SK-N-SH (cell line): ENCODE results near the gene KLHDC3. TPM values are rescaled to one million over a fixed set of nuclear protein-coding genes. Genes with fewer than 3 reads are reported as not detected.

ENCODE experiments used
- CTCF ChIA-PET: fragments of 300-600, 350-600 bp; formaldehyde crosslinking; extraction: SDS; loops from one replicate; lab custom pipeline; 2021; lab: Yijun Ruan, JAX
- POLR2A ChIA-PET: fragments of 350-600 bp; sonication (Branson Sonifier 250); formaldehyde crosslinking; extraction: SDS; loops from one replicate; lab custom pipeline; 2020; ENCODE audit warnings: antibody characterized with exemption, inconsistent platforms; lab: Yijun Ruan, JAX
- DNase-seq: peaks from one replicate; pipeline ENCODE4 v3.0.0; 2012
- H2AFZ ChIP-seq: fragments of 200-600 bp; sonication (generic); 2 replicates; pipeline ENCODE4 v1.8.1; 2016; ENCODE audit warnings: antibody characterized with exemption, mild to moderate bottlenecking, low read depth
- H3F3A ChIP-seq: fragments of 200-600 bp; sonication (generic); replicated peaks from 2 replicates; pipeline ENCODE3; 2016; ENCODE audit warnings: antibody characterized with exemption, mild to moderate bottlenecking; ENCODE audit not compliant: insufficient read depth
- H3K27ac ChIP-seq, 2 experiments: fragments of 200-500 bp in 1 of 2; fragments of 200-600 bp in 1 of 2; sonication (Bioruptor generic) in 1 of 2; sonication (generic), shearing (Covaris generic) in 1 of 2; 2 replicates each; pipeline versions ENCODE4 v1.5.1 to v1.6.1; 2014 to 2016; ENCODE audit warnings: low read depth in 2 of 2, inconsistent platforms in 1 of 2, low read length in 1 of 2, mild to moderate bottlenecking in 1 of 2, mixed read lengths in 1 of 2
- H3K27me3 ChIP-seq: fragments of 200-600 bp; sonication (generic), shearing (Covaris generic); 2 replicates; pipeline ENCODE4 v1.6.1; 2016; ENCODE audit warnings: mixed run types; ENCODE audit not compliant: insufficient read depth
- H3K36me3 ChIP-seq, 2 experiments: fragments of 200-500 bp in 1 of 2; fragments of 200-600 bp in 1 of 2; sonication (Bioruptor generic) in 1 of 2; sonication (generic) in 1 of 2; replicated peaks in 1 of 2; 2 replicates each; pipeline versions ENCODE3 to v1.5.1; 2014 to 2016; ENCODE audit warnings: low read length in 1 of 2, mild to moderate bottlenecking in 1 of 2; ENCODE audit not compliant: insufficient read depth in 2 of 2, control insufficient read depth in 1 of 2
- H3K4me1 ChIP-seq, 2 experiments: fragments of 200-500 bp in 1 of 2; fragments of 200-600 bp in 1 of 2; sonication (Bioruptor generic) in 1 of 2; sonication (generic), shearing (Covaris generic) in 1 of 2; 2 replicates each; pipeline versions ENCODE4 v1.5.1 to v1.6.1; 2014 to 2016; ENCODE audit warnings: low read depth in 1 of 2, low read length in 1 of 2, mixed run types in 1 of 2; ENCODE audit not compliant: insufficient read depth in 2 of 2, control insufficient read depth in 1 of 2
- H3K4me2 ChIP-seq: fragments of 200-600 bp; sonication (generic), shearing (Covaris generic); 2 replicates; pipeline ENCODE4 v1.6.1; 2017; ENCODE audit warnings: mixed run types
- H3K4me3 ChIP-seq, 2 experiments: fragments of 200-500 bp in 1 of 2; fragments of 200-600 bp in 1 of 2; sonication (Bioruptor generic) in 1 of 2; sonication (generic), shearing (Covaris generic) in 1 of 2; 2 replicates each; pipeline versions ENCODE4 v1.5.1 to v1.8.1; 2014 to 2016; ENCODE audit warnings: low read depth in 2 of 2, inconsistent platforms in 1 of 2, low read length in 1 of 2, mild to moderate bottlenecking in 1 of 2, mixed read lengths in 1 of 2, moderate library complexity in 1 of 2
- H3K79me2 ChIP-seq: fragments of 200-600 bp; sonication (generic); 2 replicates; pipeline ENCODE4 v1.8.1; 2017; ENCODE audit warnings: mild to moderate bottlenecking; ENCODE audit not compliant: insufficient read depth
- H3K9ac ChIP-seq: fragments of 200-600 bp; sonication (generic); 2 replicates; pipeline ENCODE4 v1.6.1; 2017; ENCODE audit warnings: mixed run types
- H3K9me2 ChIP-seq: fragments of 200-600 bp; sonication (generic); 2 replicates; pipeline ENCODE4 v1.6.1; 2017; ENCODE audit warnings: mixed run types
- H3K9me3 ChIP-seq: fragments of 200-600 bp; sonication (generic); 2 replicates; pipeline ENCODE4 v1.6.1; 2017; ENCODE audit warnings: mixed run types, mild to moderate bottlenecking, moderate library complexity
- H4K20me1 ChIP-seq: fragments of 200-600 bp; sonication (generic); 2 replicates; pipeline ENCODE4 v1.6.1; 2017; ENCODE audit warnings: mild to moderate bottlenecking, mixed run types; ENCODE audit not compliant: insufficient read depth
- CHD2 ChIP-seq: fragments of 150-350 bp; IDR thresholded peaks from 2 replicates; pipeline ENCODE4 v1.6.1; 2018; ENCODE audit warnings: low read length; ENCODE audit not compliant: partially characterized antibody
- EZH2phosphoT487 ChIP-seq: fragments of 200-600 bp; sonication (generic); IDR thresholded peaks from 2 replicates; pipeline ENCODE4 v1.6.1; 2017; ENCODE audit warnings: low read depth, mixed run types, mild to moderate bottlenecking, antibody characterized with exemption, moderate library complexity, borderline replicate concordance
- FOSL2 ChIP-seq: IDR thresholded peaks from 2 replicates; pipeline ENCODE4 v1.4.0; 2012; ENCODE audit warnings: low read depth, mild to moderate bottlenecking, moderate library complexity, borderline replicate concordance
- FOXM1 ChIP-seq: IDR thresholded peaks from 2 replicates; pipeline ENCODE4 v1.4.0; 2012; ENCODE audit warnings: low read depth, mild to moderate bottlenecking
- NFIC ChIP-seq: IDR thresholded peaks from 2 replicates; pipeline ENCODE4 v1.4.0; 2012; ENCODE audit warnings: borderline replicate concordance
- NRF1 ChIP-seq: IDR thresholded peaks from 2 replicates; pipeline ENCODE4 v1.6.1; 2012; ENCODE audit warnings: low read depth, mild to moderate bottlenecking, low read length
- POLR2AphosphoS5 ChIP-seq: IDR thresholded peaks from 2 replicates; pipeline ENCODE4 v1.6.1; 2012; ENCODE audit warnings: low read depth, low read length
- RAD21 ChIP-seq: IDR thresholded peaks from 2 replicates; pipeline ENCODE4 v1.6.1; 2012; ENCODE audit warnings: mild to moderate bottlenecking, low read length
- RFX5 ChIP-seq: IDR thresholded peaks from 2 replicates; pipeline ENCODE4 v1.6.1; 2012; ENCODE audit warnings: mild to moderate bottlenecking, improper control_type of control experiment, low read length
- YY1 ChIP-seq: IDR thresholded peaks from 2 replicates; pipeline ENCODE4 v1.4.0; 2012; ENCODE audit warnings: low read depth, mild to moderate bottlenecking
- WGBS: methylation state at CpG from one replicate; pipeline ENCODE4 v1.1.6; 2017; ENCODE audit warnings: low lambda C conversion rate; 5-methylcytosine and 5-hydroxymethylcytosine counted together
- polyA plus RNA-seq, 3 experiments: library from polyadenylated mRNA; depleted of rRNA; stranded (reverse); fragments of >200 nt; gene quantifications; 2 replicates each; pipeline ENCODE4 v1.2.3, GENCODE V29; 2012
- TF ChIP-seq, protein P1 (sequence below): fragments of 150-350 bp; IDR thresholded peaks from 2 replicates; pipeline ENCODE4 v1.6.1; 2016; ENCODE audit warnings: mild to moderate bottlenecking, low read depth, low read length
- TF ChIP-seq, protein P2 (sequence below): IDR thresholded peaks from 2 replicates; pipeline ENCODE4 v1.4.0; 2012; ENCODE audit warnings: low read depth

KLHDC3 gene
- polyA plus RNA-seq, 1 of the 3 experiments (the other 2 are of a cell fraction), result 74.1 TPM

DNA sequence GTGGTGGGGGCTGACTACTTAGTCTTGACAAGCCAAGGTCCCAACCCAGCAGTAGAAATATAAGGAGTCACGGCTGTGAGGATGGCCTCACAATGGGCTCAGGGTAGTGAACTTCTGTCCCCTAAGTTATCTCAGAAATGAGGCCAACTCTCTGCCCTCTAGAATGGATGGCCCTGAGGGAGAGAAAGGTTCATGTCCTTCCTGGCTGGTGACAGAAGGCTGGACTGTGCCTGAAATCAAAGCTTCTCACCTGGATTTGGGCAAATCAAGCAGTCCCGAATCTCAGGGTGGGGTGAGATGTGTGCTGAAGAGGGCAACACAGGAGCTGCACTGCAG is 20.1 kb downstream of the KLHDC3 start (continued):
- TF ChIP-seq, protein P1, sequence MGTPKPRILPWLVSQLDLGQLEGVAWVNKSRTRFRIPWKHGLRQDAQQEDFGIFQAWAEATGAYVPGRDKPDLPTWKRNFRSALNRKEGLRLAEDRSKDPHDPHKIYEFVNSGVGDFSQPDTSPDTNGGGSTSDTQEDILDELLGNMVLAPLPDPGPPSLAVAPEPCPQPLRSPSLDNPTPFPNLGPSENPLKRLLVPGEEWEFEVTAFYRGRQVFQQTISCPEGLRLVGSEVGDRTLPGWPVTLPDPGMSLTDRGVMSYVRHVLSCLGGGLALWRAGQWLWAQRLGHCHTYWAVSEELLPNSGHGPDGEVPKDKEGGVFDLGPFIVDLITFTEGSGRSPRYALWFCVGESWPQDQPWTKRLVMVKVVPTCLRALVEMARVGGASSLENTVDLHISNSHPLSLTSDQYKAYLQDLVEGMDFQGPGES, result no peak
- TF ChIP-seq EZH2phosphoT487, result no peak

DNA sequence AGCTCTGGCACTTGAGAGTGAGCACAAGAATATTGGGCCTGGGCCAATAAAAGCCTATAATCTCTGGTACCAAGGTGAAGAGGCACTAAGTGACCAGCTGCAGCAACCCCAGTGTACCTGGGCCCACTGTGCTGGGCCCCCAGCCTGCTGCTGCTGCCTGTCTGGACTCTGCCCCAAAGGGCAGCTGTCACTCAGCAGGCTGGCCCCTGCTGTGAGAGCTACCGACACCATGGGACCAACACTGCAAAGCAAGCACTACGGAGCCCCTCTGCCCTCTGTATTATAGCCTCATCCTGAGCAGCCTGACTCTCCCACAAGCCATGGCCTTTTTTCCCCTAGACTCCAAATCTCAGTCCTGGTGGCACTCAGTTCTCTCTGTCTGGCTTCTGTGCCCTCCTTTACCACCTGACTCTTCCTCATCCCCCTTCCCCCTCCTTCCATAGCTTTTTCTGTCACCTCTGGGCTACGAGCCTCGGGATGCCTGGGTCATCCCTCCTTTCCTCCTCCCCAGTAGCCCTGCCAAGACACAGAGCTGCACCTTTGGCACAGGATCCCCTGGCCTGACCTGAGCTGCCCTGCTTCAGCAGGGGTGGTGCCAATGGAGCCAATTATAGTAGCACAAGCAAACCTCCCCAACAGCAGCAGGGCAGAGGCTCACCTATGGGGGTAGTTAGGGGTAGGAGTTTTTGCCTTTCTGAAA is 21.6 kb downstream of the KLHDC3 start:
- Histone ChIP-seq H3K4me3 (no peak overlapping the region), H2AFZ (no peak overlapping the region), H3F3A (peaks cover 26% of the 10 kb centered on the region), H4K20me1 (no peaks in the 10 kb centered on the region), H3K36me3 (peaks cover 36 to 43% of the 10 kb centered on the region in 2 experiments), H3K27me3 (no peaks in the 10 kb centered on the region), H3K9me3 (no peaks in the 10 kb centered on the region), H3K9me2 (no peaks in the 10 kb centered on the region), H3K4me2 (no peak overlapping the region), H3K4me1 (no peaks in the 10 kb centered on the region), H3K79me2 (no peaks in the 10 kb centered on the region), H3K9ac (no peak overlapping the region), H3K27ac (no peak overlapping the region; a peak in 1 of 4 replicates)
- ChIA-PET POLR2A (interaction anchor here (1.1 to 2.0 kb wide), 3 partner anchors 15 to 106 kb away, joined by 3 to 4 read pairs (median 3); partner anchors contain the start of genes CNPY3 and RRP36), CTCF (interaction anchor here (0.8 to 1.0 kb wide), 3 partner anchors 18 to 107 kb away, joined by 3 read pairs; partner anchors contain the start of genes CUL7 and GNMT)
- TF ChIP-seq, protein P2, sequence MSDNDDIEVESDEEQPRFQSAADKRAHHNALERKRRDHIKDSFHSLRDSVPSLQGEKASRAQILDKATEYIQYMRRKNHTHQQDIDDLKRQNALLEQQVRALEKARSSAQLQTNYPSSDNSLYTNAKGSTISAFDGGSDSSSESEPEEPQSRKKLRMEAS, result no peak
- TF ChIP-seq RFX5 (no peak), RAD21 (no peak), NFIC (no peak), POLR2AphosphoS5 (no peak), FOXM1 (no peak), FOSL2 (no peak), CHD2 (no peak), NRF1 (no peak), EZH2phosphoT487 (no peak)
- 79% methylated on average over 4 of the region's 4 CpGs for WGBS
- DNase-seq, result no peak

DNA sequence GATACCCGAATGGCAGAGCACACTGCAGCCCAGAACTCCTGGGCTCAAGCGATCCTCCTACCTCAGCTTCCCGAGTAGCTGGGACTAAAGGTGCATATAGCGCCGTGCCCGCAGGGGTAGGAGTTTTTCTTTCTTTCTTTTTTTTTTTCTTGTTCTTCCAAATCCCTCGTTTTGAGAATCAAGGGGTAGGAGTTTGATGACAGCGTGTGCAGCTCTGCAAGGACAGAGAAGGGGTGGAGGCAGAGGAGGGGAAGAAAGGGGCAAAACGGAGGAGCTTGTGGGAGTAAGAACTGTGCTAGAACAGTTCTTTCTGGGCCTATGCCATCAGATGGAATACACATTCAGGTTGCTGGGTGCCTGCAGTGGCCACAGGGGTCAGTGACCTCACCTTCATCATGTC is 22.7 kb downstream of the KLHDC3 start:
- Histone ChIP-seq H3K27me3 (no peaks in the 10 kb centered on the region), H3F3A (peaks cover 21% of the 10 kb centered on the region), H3K4me1 (no peaks in the 10 kb centered on the region), H3K4me3 (no peak overlapping the region), H3K36me3 (peaks cover 28 to 47% of the 10 kb centered on the region in 2 experiments), H2AFZ (no peak overlapping the region), H3K9me3 (no peaks in the 10 kb centered on the region), H3K79me2 (no peaks in the 10 kb centered on the region), H3K27ac (no peak overlapping the region), H3K9me2 (no peaks in the 10 kb centered on the region), H3K9ac (no peak overlapping the region), H4K20me1 (no peaks in the 10 kb centered on the region), H3K4me2 (no peak overlapping the region)
- no peak for DNase-seq
- WGBS, result 93% methylated on average over 9 of the region's 9 CpGs
- POLR2A ChIA-PET, result interaction anchor here (1.6 to 2.0 kb wide), 2 partner anchors 16 to 107 kb away, joined by 3 to 4 read pairs; partner anchors contain the start of genes CNPY3 and RRP36
- no peak for TF ChIP-seq YY1
- CTCF ChIA-PET, result interaction anchor here (0.9 kb wide), 1 partner anchor 107 kb away, joined by 3 read pairs; no protein-coding TSS in a partner anchor
